Stimulated activated CD8-positive, alpha-beta memory T cell treated with anti-CD3 and anti-CD28 coated beads, Interleukin-15, amount 100 ng/mL, for 24 hours (primary cell): Measurements from ENCODE around the gene RPRM.
"Not testable (repeated sequence)": the region's sequence is repeated elsewhere in the genome, so short reads cannot be mapped to it uniquely, and the experiment has no call there.

Experiments used
- DNase-seq: peaks from one replicate; pipeline ENCODE4 v3.0.0-alpha.2; 2020; ENCODE audit warnings: low read depth

RPRM gene

DNA sequence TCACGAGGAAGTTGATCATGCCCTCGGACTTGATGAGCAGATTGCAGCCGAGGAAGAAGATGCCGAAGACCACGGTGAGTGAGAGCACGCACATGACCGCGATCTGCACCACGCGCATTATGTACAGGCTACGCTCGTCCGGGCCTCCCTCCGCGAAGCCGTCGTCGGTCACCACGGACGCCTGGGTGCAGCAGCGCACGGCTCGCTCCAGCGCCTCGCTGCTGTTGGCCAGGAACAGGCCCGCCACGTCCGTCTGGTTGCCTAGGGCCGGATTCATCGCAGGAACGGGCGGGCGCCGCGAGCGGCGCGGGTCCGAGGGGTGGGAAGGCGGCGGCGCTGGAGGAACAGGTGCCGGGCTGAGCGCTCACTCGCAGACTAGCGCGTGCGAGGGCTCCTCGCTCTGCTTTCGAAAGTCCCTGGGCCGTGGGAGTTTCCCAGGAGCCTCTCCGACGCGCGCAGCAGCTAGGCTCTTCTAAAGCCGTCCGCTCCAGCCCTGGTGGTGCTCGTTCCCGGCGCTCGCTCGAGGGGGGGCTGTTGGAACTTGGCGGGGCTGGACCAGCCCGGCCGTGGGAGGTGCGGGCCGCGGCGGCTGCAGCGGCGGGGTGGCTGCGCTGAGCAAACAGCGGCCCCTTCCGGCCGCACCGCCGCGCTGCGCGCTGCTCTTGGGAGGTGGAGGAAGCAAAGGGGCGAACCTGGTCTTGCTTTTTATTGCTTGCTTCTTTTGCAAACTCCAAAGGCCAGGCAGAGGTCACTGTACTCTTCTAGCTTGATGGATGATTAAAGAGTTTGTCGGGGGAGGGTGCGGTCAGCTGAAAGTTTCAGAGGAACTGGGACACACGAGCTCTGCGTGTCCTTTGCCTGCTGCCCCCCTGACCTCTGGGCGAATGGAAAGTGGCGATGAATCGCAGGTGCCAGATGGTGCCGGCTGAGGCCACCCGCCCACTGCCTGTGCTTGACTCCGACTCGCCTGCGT, at the start of gene RPRM:
TSS of gene RPRM (minus strand) at position 474 of the 973 bp plus-strand sequence. CDS start at position 277, 197 bp downstream.
- DNase-seq = peak; percentile 26

DNA sequence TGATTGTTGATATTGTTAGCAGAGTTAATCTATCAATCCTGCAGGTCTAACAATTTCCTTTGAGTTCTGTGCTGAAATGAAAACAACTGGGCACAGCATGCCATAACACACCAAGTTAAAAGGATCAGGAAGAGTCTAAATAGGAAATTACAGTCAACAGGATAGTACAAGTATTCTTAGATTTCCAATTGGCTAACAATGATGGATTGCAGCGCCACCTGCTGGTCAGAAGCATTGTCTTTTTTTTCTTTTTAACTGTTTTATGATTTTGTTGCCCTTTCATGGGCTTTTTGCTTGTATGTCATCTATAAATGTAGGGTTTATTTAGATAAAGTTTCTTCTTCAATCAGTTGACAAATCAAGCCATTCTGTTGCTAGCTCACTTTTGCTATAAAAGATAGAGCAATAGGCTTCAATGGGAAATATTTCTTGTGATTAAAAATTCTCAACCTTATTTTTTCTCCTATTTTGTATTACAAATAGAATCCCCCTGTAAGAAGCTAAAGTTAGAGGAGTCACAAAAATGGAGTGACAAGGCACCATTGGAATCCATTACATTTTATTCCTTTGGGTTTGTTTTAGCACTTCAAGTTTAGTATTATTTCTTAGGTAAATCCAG, 40.8 kb upstream of the RPRM start:
- DNase-seq = peak; percentile 36

DNA sequence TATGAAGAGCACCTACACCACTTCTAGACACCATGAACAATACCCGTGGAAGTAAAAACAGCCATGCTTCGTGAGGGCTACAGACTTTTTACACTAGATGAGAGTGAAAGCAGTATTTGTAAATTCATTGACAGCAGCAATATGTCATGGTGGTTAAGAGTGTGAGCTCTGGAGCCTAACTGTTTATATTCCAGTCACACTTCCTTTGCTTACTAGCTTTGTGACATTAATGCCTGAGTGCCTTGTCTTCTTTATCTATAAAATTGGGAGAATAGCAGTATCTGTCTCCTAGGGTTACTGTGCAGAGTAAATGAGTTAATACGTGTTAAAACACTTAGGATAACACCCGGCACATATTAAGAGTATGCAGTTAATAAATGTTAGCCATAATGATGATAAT, 33.8 kb upstream of the RPRM start:
- DNase-seq = no peak

DNA sequence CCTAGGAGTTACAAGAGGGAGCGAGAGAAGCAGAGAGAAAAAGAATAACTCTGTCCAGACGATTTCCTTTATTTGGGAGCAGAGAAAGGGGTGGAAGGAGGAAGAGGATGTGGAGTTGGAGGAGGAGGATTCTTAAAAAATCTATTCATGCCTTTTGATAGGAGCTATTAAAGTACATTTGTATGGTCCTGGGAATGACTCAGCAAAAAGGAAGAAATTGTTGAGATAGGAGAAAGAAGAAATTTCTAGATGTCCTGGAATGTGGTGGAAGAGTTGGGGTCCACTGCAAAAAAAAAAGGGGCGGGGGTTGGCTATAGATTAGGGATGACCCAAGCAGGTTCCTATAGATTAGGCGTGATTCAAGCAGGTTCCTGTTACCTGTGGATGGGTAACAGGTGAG, 32.4 kb upstream of the RPRM start:
- no peak for DNase-seq

DNA sequence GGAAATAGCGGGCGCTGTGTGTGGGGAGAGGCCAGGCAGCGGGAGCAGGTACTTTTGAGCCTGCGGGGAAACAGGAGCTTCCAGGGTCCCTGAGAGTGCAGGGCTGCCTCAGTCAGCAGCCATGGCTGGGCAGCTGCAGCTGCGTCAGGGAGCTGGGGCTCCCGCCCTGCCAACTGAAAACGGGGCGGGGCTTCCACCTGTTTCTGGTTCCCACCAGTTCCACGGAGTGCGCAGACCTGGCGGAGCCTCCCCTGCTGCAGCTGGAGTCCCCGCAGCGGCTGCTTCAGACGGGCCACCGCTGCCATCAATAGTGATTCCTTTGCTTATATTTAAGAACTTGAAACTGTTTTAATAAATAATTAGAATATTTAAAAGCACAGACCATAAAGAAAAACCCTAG, 30.6 kb upstream of the RPRM start:
- no peak for DNase-seq

DNA sequence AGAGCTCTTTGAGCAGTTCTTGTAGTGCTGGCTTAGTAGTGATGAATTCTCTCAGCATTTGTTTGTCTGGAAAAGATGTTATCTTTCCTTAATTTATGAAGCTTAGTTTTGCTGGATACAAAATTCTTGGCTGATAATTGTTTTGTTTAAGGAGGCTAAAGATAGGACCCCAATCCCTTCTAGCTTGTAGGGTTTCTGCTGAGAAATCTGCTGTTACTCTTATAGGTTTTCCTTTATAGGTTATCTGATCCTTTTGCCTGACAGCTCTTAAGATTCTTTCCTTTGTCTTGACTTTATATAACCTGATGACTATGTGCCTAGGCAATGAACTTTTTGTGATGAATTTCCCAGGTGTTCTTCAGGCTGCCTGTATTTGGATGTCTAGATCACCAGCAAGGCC, 27.9 kb upstream of the RPRM start:
- not testable (repeated sequence) for DNase-seq

DNA sequence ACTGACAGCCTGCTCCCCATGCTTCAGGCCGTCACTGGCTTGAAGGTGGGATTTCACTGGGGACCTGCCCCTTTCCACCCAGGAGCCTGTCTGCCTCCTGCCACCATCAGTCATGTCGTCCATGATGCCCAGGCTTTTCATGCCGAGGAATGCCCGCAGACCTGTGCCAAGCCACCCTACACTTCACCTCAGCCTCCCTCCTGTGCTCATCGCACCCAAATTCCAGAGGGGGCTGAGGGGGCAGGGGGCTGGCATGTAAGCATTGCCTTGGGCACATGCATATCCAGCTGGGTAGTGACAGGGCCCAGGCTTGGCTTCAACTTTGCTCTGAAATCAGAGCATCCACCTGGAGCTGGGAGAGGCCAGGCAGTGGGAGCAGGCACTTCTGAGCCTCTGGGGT, 20.9 kb upstream of the RPRM start:
- no peak for DNase-seq

DNA sequence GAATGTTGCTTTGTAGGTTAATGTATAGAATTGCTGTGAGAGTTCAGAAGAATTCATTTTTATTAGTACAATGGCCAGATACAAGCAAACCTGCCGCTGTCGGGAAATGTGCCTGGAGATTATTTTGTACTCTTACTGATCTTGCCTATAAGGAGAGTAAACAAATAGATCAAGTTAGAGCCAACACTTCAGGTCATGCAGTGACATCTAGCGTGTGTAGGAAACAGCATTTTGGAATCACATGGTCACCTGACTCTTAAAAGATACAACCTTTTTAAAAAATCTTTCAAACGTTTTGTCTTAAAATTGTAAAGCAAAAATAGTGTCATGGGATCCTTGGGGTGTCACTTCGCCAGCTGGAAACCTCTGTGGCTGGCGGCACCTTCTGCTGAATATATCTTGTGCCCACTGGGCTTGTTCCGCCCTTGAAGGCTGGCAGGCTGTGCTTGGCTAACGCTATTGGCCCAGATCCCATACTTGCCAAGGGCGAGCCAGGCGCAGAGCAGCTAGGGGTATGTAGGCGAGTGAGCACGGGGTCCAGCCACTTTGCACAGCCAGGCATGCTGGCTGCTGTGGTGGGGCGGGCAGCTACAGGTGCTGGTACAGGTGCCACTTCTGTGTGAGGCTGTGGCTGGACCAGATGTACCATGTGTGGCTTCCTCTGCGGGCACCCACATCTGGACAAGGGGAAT, 19.5 kb upstream of the RPRM start:
- DNase-seq = no peak

DNA sequence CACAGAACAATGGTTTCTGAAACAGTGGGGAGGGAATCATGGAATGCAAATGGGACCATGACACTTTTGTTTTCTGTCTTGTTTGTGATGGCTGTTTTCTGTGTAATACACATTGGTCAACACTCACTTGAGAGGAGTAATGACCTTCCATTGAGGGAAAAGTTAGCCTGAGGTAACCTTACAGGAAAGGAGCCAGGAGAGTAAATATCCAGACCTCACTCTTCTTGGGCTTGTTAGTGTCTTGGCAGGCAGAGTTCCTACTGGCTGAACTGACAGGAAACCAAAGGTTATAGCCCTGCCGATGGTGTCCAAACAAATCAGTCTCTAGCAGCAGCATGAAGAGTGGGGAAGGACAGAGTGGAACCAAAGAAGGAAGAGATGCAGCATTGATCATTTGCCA, 17.2 kb upstream of the RPRM start:
- no peak for DNase-seq

DNA sequence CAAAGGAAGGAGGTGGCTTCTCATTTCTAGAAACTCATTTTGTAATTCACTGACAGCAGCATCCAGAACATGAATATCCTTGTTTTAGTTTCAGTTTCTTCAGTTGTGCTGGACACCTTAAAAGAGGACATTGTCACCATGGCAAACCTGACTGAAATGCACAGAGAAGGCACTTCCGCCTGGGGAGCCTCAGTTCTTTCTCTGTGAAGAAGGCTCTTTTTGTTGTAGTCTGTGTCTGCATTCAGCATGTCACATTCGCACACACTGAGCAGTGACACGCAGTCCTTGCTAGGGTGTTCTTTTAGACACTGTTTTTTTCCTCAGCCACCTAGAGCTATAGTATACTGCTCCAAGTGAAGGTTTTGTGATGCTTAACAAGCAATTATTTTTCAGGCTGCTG, 9.5 kb upstream of the RPRM start:
- DNase-seq = no peak

DNA sequence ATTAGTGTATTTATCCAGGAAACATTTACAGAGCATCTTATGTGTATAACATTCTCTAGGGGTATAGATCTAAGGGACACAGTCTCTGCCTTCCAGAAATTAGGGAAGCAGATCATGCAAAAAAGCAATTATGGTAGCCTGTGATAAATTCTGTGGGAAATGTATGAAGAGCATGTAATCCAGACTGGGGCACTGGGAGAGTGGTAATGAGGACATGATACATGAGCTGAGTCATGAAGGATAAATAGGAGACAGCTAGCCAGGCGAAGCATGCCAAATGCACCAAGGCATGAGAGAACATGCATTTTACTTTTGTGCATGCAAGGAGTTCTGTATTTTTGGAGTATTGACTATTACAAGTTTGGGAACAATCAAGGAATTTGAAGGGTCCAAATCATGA, 8.9 kb upstream of the RPRM start:
- DNase-seq = no peak

DNA sequence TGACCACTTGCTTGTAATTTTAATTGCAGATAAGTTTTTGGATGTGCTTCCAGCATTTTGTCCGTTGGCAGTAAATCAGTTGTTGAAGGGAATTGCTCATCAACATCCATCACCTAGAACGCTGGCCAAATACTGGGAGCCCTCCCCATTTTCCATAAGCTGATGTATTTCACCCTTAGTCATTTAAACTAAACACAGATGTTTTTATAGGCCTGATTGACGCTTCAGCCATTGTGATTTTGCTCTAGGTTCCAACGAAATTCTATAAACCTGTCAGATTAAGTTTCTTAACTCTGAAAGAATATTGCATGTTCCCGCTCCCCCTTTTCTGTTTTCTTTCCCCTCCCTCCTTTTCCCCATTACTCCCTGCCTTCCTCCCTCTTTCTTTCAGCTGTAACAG, 1.0 kb upstream of the RPRM start:
- no peak for DNase-seq

DNA sequence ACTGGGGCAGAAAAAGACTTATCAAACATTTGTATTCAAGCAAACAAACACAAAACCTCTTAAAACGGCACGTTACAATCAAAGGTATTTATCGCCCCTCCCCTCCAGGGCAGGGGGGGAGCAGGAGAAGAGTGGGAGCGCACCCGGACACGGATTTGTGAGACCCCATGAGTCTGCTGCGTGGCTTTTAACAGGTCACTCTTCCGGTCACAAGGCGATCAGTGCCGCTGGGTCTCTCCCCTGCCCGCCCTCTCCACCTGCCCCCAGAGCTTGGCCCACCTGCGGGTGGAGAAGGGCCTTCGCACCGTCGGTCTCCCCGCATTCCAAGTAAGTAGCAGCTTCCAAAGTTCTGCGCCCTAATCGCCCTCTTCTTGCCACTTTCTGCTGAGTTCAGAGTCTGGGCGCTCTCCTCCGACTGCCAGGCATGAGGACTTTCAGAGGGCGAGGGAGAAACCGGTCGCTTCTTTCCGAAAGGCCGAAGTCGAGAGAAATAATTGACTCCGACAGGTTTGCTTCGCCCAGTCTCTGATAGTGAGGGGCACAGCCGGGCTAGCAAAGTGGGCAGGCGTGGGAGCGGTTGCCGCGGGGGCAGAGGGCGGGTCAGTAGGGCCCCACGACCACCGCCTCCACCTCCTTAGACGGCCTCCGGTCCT, 800 bp downstream of the RPRM start:
- no peak for DNase-seq

DNA sequence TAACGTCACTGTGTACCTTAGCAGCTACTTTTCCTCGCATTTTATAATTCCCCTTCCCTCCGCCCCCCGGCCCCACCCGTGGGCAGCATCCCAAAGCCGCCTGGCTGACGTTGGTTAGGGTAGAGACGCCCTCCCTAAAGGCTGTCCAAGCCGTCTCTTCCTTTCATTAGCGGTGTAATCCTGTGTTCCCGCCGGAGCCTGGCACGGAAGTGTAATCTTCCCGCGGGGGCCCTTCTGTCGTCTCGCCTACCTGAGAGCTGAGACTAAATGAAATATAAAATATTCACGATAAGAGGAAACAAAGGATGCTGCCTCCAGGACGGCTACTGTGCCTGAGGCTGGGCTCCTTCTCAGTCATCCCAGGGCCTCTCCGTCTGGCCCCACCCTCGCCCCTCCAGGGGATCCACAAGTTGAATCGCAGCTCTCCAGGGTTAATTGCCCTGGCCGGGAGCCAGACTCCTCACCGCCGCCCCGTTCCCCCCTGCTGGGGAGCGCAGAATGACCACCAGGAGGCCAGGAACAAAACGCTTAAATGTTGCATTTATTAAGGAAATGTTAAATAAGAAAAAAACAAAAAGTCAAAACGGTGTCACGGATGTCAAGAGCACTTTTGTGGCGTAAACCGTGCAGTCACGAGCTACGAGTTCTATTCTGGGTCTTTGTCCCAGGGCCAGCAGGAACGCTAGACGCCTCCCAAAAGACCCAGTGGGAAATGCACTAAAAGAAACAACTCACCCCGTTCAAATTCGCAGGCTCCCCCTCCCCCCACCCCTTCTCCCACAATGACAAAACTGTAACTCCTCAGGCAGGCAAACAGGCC, 1.5 kb downstream of the RPRM start:
- DNase-seq = no peak

DNA sequence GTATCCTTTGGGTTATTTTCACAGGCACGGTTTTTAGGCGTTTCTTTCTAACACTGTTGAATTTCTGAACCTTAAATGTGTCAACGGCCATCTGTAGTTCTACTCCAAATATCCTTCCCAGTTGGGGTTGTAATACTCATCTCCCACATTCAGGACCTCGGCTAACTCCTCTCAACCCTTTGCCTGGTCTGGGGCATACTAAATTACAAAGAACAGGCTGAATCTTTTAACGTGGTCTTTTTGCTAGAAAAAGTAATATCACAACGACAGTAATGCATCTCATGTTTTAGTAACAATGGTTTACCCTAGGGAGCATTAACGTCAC, 2.1 kb downstream of the RPRM start:
- DNase-seq = no peak

DNA sequence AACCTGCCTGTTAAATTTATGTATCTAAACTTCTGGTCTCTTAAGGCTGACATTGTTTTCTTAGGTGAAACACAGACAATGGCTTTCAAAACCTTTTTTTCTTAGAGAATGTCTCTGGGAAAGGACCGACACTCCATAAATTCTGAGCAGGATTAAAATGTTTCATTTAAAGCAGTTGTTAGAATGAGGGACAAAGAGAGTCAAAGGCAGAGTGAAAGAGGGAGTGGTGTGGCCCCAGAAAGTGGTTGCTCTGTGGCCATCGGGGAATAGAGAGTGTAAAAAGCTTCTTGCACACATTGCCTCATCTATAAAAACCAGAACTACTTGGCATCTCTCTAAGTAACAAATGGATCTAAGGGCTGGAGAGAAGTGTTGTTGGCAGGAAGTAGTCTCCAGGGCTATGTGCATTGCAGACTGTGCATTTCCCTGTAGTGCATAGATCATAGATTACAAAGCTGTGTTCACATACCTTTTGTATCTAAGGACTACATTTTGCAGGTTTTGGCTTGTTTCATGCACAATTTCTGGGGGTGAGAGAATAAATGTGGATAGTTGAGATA, 3.6 kb downstream of the RPRM start:
- no peak for DNase-seq

DNA sequence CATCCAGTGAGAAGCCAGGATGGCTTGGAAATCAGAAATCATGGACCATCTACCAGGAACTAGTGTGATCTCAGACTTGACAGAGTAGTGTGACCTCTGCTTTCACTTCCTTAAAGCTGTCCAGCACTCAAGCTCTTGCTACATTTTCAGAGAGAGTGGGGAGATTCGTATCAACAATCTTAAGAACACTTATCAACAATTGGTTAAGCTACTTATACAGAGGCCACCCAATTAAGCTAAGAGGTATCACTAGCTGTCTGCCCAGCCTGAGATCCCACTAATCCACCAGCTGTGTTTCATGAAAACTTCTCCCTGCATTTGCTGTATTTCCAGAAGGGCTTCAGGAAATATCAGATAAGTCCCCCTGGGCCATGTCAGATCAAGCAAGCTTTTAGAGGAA, 4.2 kb downstream of the RPRM start:
- DNase-seq = no peak

DNA sequence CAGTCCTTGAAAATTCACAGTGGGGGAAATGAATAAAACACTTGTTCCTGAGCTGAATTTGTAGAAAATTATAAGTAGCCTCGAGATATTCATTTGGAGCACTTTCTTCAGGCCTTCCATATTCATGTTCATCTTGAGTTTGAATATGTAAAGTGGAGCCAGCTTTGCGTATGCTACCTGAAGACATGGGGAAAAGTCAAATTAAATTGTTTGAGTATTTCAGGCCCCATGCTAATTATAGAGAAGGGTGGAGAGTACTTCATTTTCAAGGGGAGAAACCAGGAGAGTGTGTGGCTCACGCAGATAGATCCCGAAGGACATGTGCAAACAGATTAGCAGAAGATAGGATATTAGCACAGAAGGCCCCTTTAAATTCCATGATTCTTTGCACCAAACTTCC, 7.7 kb downstream of the RPRM start:
- DNase-seq = no peak

DNA sequence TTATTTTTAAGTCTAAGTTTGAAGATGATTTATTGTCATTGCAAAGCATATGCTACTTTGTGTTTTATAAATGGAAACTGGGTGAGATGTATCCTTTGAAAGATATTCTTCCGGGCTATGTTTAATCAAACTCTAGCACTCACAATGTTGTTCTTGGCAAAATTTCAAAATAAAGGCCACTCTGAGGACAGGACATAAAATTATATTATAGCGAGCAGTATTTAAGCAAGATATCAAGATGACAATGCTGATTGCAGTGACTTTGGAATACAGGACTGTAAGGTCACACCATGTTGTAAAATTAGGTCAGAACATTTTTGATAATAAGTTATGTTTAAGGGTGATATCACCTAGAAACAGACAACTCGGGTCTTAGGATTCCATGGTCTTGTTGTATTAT, 14.2 kb downstream of the RPRM start:
- no peak for DNase-seq

DNA sequence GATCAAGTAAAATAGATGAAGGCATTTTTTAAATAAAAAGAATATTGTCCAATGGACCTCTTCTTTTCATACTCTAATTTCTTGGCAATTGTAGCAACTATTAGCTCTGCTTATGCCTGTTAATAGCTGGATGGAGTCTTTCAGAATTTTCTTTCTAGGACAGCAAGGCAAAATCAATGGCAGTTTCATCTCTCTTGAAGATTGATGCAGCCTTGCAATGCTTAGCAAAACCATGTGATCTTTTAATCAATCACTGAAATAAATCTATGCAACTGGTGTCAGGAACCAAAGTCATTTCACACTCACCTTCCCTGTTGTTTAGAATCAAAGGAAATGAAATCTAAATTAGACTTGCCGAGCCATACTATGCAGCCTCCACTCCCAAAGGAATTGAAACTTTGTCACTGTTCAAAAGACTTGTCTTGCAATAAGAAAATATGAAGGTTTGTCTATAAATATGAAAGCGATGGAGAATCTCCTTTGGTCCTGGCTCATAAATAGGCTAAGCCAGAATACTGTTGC, 16.2 kb downstream of the RPRM start:
- DNase-seq = no peak

DNA sequence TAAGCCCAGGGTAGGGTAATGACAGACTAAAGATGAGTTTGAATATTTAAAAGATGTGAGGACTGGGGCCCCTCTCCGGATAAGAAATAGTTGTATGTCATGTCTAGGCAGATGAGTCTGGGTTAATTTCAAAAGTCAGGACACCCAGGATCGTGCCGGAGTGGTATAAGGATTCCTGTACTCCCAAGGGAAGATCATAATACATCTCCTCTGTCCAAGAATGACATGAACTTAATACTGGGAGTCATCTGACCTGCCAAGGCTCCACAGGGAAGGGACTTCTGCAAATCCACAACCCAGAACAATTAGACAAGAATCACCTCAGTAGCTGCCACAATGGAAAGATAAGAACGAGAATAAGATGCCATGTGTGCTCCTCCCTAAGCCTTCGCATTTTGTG, 17.1 kb downstream of the RPRM start:
- DNase-seq = no peak
